Brain pericyte (primary cell): ENCODE results near the gene ELOF1.
"Not testable (repeated sequence)": the region's sequence is repeated elsewhere in the genome, so short reads cannot be mapped to it uniquely, and the experiment has no call there.

Experiments
- DNase-seq: peaks from one replicate; pipeline ENCODE4 v3.0.0-alpha.2; 2012; ENCODE audit warnings: low read depth, low spot score

ELOF1 gene

GRCh38 chr19:11558881-11559828, at the start of gene ELOF1:
TSS of gene ELOF1 (minus strand) at chr19:11559230. CDS start at chr19:11554347, 4,883 bp downstream.
- peak; percentile 93 for DNase-seq

DNA sequence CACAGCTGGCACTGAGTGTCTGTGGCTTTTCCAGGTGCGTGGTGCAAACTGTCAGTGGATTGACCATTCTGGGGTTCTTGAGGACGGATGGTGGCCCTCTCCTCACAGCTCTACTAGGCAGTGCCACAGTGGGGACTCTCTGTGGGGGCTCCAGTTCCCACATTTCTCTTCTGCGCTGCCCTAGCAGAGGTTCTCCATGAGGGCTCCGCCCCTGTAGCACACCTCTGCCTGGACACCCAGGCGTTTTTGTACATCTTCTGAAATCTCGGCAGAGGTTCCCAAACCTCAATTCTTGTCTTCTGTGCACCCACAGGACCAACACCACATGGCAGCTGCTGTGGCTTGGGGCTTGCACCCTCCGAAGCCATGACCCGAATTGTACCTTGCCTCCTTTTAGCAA, 47.5 kb upstream of the ELOF1 start:
- no peak for DNase-seq

- not testable (repeated sequence) for DNase-seq
Observed at GRCh38 chr19:11599704-11600103, 40.7 kb upstream of the ELOF1 start.

GRCh38 chr19:11598746-11599145, 39.7 kb upstream of the ELOF1 start:
- DNase-seq = no peak

DNA sequence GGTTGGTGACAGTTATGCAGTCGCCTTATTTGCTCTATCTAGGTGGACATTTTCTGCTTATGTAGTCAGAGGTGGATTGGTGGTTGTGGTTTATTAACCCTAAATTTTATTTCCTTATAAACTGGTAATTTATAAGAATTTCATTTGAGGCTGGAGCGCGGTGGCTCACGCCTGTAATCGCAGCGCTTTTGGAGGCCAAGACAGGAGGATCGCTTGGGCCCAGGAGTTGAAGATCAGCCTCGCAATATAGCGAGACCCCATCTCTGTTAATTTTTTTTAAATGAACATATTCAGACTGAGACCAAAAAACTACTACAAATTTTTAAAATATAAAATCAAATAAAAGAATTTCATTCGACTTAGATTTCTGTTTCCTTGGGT, 39.1 kb upstream of the ELOF1 start:
- DNase-seq = no peak

GRCh38 chr19:11597202-11598102, 38.4 kb upstream of the ELOF1 start, which contains the start of gene ZNF627:
TSS of gene ZNF627 (plus strand) at chr19:11597483. CDS start at chr19:11597628, 145 bp downstream.
- peak; percentile 87 for DNase-seq

GRCh38 chr19:11596156-11596555, 37.1 kb upstream of the ELOF1 start:
- no peak for DNase-seq

DNA sequence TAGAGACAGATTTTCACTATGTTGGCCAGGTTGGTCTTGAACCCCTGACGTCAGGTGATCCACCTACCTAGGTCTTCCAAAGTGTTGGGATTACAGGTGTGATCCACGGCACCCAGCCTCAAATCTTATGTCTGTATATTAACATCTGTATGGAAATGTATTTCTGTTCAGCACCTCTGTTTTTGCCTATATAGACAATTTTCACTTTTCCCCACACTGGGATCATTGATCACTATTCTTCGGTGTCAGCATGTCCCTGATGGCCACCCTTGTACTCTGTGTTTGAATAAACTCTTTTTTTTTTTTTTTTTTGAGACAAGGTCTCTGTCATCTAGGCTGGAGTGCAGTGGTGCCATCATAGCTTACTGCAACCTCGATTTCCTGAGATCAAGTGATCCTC, 35.1 kb upstream of the ELOF1 start:
- no peak for DNase-seq

GRCh38 chr19:11587975-11588631, 29.1 kb upstream of the ELOF1 start:
- DNase-seq = no peak

DNA sequence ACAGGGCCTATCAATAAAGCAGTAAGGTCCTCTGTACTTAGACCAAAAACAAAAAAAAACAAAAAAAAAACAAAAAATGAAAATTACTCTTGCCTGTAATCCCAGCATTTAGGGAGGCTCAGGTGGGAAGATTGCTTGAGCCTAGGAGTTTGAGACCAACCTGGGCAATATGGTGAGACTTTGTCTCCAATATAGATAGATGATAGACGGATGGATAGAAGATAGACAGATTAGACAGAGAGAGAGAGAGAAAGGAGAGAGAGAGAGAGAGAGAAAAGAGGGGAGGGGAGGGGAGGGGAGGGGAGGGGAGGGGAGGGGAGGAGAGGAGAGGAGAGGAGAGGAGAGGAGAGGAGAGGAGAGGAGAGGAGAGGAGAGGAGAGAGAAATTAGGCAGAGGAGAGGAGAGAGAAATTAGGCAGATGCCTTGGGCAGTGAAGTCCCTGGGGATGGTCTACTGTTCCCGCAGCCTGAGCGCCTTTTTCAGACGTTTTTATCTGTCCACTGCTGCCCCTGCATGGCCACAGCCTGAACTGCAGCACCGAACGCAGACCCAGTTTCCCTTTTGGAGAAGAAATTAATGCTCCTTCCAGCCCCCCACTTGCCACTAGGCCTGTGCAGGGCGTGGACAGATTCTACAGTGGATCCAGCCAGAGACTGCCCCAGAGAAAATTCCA, 28.4 kb upstream of the ELOF1 start:
- DNase-seq = no peak

DNA sequence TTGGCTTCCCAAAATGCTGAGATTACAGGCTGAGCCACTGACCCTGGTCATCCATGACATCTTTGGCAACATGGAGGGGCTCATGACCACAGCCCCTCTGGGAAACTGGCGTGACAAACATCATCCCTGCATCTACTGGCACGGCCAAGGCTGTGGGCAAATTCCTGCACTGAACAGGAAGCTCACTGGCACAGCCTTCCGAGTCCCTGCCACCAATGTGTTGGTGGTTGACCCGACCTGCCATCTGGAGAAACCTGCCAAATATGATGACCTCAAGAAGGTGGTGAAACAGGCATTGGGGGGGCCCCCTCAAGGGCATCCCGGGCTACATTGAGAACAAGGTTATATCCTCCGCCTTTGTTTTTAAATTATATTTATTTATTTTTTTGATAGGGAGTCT, 27.3 kb upstream of the ELOF1 start:
- DNase-seq = no peak

- no peak for DNase-seq
Observed at GRCh38 chr19:11581740-11582139, 22.7 kb upstream of the ELOF1 start.

DNA sequence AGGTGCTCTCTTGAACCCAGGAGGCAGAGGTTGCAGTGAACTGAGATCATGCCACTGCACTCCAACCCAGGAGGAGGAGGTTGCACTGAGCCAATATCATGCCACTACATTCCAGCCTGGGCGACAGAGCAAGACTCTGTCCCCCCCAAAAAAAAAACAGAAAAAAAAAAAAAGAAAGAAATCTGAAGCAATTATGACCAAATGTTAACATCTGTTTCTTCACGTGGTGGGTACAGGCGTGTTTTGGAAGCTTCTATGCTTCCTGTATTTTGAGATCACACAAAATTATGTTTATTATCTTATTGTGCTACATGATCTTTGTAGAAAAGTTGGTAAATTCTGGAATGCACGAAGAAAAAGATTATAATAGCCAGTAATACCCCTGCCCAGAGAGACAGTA, 21.1 kb upstream of the ELOF1 start:
- DNase-seq = no peak

- no peak for DNase-seq
Observed at GRCh38 chr19:11578258-11579142, 19.5 kb upstream of the ELOF1 start.

DNA sequence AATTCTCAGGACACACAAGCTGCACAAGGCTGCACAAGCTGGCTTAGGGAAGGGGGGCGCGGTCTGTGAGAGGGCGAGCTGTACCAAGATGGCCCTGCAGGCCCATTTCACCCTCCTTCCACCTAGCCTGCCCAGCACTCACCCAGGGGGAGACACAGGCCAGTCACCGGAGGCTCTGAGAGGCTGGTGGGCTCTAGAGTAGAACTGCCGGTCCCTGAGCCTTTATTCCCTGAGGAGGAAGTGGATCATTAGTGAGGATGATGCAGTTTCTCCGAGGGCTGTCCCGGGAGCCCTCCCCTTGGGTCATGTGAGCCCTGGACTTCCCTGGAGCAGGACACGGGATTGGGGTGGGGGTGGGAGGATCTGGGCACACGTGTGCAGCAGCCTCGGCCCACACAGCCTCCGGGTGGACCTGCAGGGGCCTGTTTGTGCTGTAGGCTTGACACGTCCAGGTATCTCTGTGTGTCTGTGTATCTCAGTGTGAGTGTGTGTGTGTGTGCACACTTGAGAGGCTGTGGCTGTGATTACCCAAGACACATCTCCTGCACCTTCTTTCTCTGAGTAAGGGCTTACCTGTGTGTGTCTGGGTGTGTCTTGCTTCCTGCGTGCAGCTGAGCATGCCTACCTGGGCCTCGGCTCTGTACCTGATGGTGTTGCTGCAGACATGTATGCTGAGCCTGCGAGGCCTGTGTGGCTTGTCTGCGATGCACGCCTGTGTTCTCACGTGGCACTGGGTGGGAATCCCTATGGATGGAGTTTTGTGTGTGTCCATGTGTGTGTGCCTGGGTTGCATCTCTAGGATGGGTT, 18.6 kb upstream of the ELOF1 start, which contains the start of gene ACP5:
Gene ACP5, minus strand, starts transcription at position 195 of the 807 bp plus-strand sequence. CDS start 328 bp downstream, outside the sequence.
- DNase-seq = no peak

DNA sequence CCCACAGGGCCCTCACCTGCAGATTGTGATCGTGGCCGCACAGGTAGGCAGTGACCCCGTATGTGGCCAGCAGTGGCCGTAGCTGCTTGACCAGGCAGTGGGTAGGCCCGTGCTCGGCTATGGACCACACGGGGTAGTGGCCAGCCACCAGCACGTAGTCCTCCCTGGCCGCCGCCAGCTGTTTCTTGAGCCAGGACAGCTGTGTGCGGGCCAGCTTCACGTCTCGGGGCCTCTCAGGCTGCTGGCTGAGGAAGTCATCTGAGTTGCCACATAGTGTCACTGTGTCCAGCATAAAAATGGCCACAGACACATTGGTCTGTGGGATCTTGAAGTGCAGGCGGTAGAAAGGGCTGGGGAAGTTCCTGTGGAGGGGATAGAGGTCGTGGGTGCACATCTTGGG, 17.2 kb upstream of the ELOF1 start:
- DNase-seq = no peak

GRCh38 chr19:11574689-11575088, 15.7 kb upstream of the ELOF1 start:
- no peak for DNase-seq

- DNase-seq = not testable (repeated sequence)
Observed at GRCh38 chr19:11573763-11574162, 14.7 kb upstream of the ELOF1 start.

GRCh38 chr19:11573354-11573753, 14.3 kb upstream of the ELOF1 start:
- DNase-seq = not testable (repeated sequence)
